HG03565 (cell line): ENCODE measurements around the gene HP1BP3.
"Not testable (repeated sequence)": the region's sequence is repeated elsewhere in the genome, so short reads cannot be mapped to it uniquely, and the experiment has no call there.

Source experiments
- ATAC-seq: cut with Tn5 transposase; IDR thresholded peaks from one replicate; pipeline ENCODE4 v1.9.1; 2021; ENCODE audit warnings: mild to moderate bottlenecking, moderate library complexity; ENCODE audit not compliant: unreplicated experiment

The HP1BP3 gene

GRCh38 chr1:20727746-20728316 is 59.3 kb downstream of the HP1BP3 start:
- ATAC-seq: no peak

GRCh38 chr1:20726932-20727745 is 60.0 kb downstream of the HP1BP3 start:
- no peak for ATAC-seq

- no peak for ATAC-seq
Observed at GRCh38 chr1:20726118-20726911, 60.8 kb downstream of the HP1BP3 start.

GRCh38 chr1:20725189-20726117 is 61.7 kb downstream of the HP1BP3 start:
- no peak for ATAC-seq

- ATAC-seq: no peak
Observed at GRCh38 chr1:20724364-20725188, 62.5 kb downstream of the HP1BP3 start.

GRCh38 chr1:20723537-20724363 is 63.4 kb downstream of the HP1BP3 start:
- ATAC-seq: no peak

GRCh38 chr1:20723159-20723536 is 64.0 kb downstream of the HP1BP3 start:
- no peak for ATAC-seq

GRCh38 chr1:20721117-20722061 is 65.7 kb downstream of the HP1BP3 start:
- ATAC-seq: no peak

GRCh38 chr1:20720631-20721091 is 66.4 kb downstream of the HP1BP3 start:
- ATAC-seq: no peak

GRCh38 chr1:20719871-20720620 is 67.1 kb downstream of the HP1BP3 start:
- ATAC-seq: no peak

- no peak for ATAC-seq
Observed at GRCh38 chr1:20719261-20719660, 67.8 kb downstream of the HP1BP3 start.

GRCh38 chr1:20718343-20718882 is 68.7 kb downstream of the HP1BP3 start:
- not testable (repeated sequence) for ATAC-seq

- ATAC-seq: no peak
Observed at GRCh38 chr1:20717452-20718342, 69.4 kb downstream of the HP1BP3 start, which contains the start of gene KIF17. KIF17 (minus strand) TSS chr1:20718007; CDS start chr1:20717706, 301 bp downstream.

- ATAC-seq: no peak
Observed at GRCh38 chr1:20716232-20716631, 70.9 kb downstream of the HP1BP3 start.

GRCh38 chr1:20715406-20715805 is 71.7 kb downstream of the HP1BP3 start:
- ATAC-seq: no peak

GRCh38 chr1:20713440-20713839 is 73.7 kb downstream of the HP1BP3 start:
- no peak for ATAC-seq
